Lower lobe of right lung (tissue), 2 donors: ENCODE measurements around the gene PTGER1. TPM values are rescaled to one million over a fixed set of nuclear protein-coding genes. Genes with fewer than 3 reads are reported as not detected.

Experiments
- ATAC-seq, 2 donors: fragments of 200-7000 bp; cut with Tn5 transposase; one replicate each; pipeline ENCODE4 v1.9.1; 2020 to 2022; ENCODE audit warnings: mild to moderate bottlenecking in 2 of 2, moderate library complexity in 2 of 2
- DNase-seq: peaks from one replicate; pipeline ENCODE4 v3.0.0-alpha.2; 2020
- H3K27ac ChIP-seq: fragments of 200-600 bp; one replicate; pipeline ENCODE4 v1.8.0; 2022
- H3K27me3 ChIP-seq: fragments of 200-600 bp; one replicate; pipeline ENCODE4 v1.8.0; 2022; ENCODE audit warnings: low read depth
- H3K36me3 ChIP-seq: fragments of 200-600 bp; one replicate; pipeline ENCODE4 v1.8.0; 2022; ENCODE audit warnings: mild to moderate bottlenecking
- H3K4me1 ChIP-seq: fragments of 200-600 bp; one replicate; pipeline ENCODE4 v1.8.0; 2022
- H3K4me3 ChIP-seq: fragments of 200-600 bp; one replicate; pipeline ENCODE4 v1.8.0; 2022; ENCODE audit warnings: mild to moderate bottlenecking
- H3K9me3 ChIP-seq: fragments of 200-600 bp; one replicate; pipeline ENCODE4 v1.8.0; 2022
- CTCF ChIP-seq: fragments of 200-600 bp; IDR thresholded peaks from one replicate; pipeline ENCODE4 v1.8.0; 2022; ENCODE audit warnings: antibody characterized with exemption, mild to moderate bottlenecking
- intact Hi-C: fragments of 100-400 bp; cut with DNase I; formaldehyde crosslinking; loops from one replicate; pipeline ENCODE4 v1.11.0; 2022
- total RNA-seq: library from RNA; stranded (reverse); fragmentation: NEBNext Ultra II Directional; extraction: Animal tissue kit (Norgen Biotek cat#: 25700); gene quantifications from one replicate; pipeline ENCODE4 v1.2.1, GENCODE V29; 2021
- donor health status: DM: no; HTN: yes; CAD: no; lungs with severe emphysema.

The PTGER1 gene
- total RNA-seq, 1 donor from 2014 or later, result 0.62 TPM

GRCh38 chr19:14496834-14497227 lies 21.7 kb upstream of the PTGER1 start:
- no peak for ATAC-seq
- DNase-seq, result no peak
- peak overlapping the region; percentile 85 for H3K4me3 ChIP-seq

GRCh38 chr19:14496029-14496833 lies 21.1 kb upstream of the PTGER1 start, which contains the start of gene GIPC1:
Gene GIPC1, minus strand, starts transcription at chr19:14496127. Its CDS starts 13,151 bp downstream, at chr19:14482976.
- Histone ChIP-seq H3K27ac (peak within 1 kb of the TSS; percentile 83), H3K4me1 (peaks cover 35% of the 10 kb centered on the region), H3K36me3 (peaks cover 10% of the 10 kb centered on the region), H3K27me3 (no peaks in the 10 kb centered on the region), H3K4me3 (peak within 1 kb of the TSS; percentile 85), H3K9me3 (no peaks in the 10 kb centered on the region)
- peak; percentile 95 to 98 for ATAC-seq
- TF ChIP-seq CTCF, result no peak
- peak; percentile 97 for DNase-seq
- intact Hi-C loops, result no loop called here

More at GRCh38 chr19:14496834-14497227, 21.7 kb upstream of the PTGER1 start:
- H3K36me3 ChIP-seq, result peaks cover 4% of the 10 kb centered on the region
- no peak for TF ChIP-seq CTCF
- intact Hi-C loops, result no loop called here
- H3K27ac ChIP-seq, result peak overlapping the region; percentile 83
- H3K4me1 ChIP-seq, result peaks cover 35% of the 10 kb centered on the region
- no peaks in the 10 kb centered on the region for H3K27me3 ChIP-seq
- H3K9me3 ChIP-seq, result no peaks in the 10 kb centered on the region

- intact Hi-C loops, result no loop called here
- Histone ChIP-seq H3K4me1 (peaks cover 35% of the 10 kb centered on the region), H3K4me3 (peak overlapping the region; percentile 85), H3K36me3 (peaks cover 15% of the 10 kb centered on the region), H3K9me3 (no peaks in the 10 kb centered on the region), H3K27me3 (no peaks in the 10 kb centered on the region), H3K27ac (peak overlapping the region; percentile 83)
- ATAC-seq (peak; percentile 0 to 2), DNase-seq (no peak)
- no peak for TF ChIP-seq CTCF
Measured at GRCh38 chr19:14495672-14496028, 20.5 kb upstream of the PTGER1 start.

- peak overlapping the region; percentile 83 for H3K27ac ChIP-seq
- intact Hi-C loops, result no loop called here
- H3K27me3 ChIP-seq, result no peaks in the 10 kb centered on the region
- H3K4me3 ChIP-seq, result peak overlapping the region; percentile 85
- H3K36me3 ChIP-seq, result peaks cover 18% of the 10 kb centered on the region
- TF ChIP-seq CTCF, result no peak
- peaks cover 35% of the 10 kb centered on the region for H3K4me1 ChIP-seq
- no peak for DNase-seq
- no peaks in the 10 kb centered on the region for H3K9me3 ChIP-seq
- ATAC-seq, result peak; percentile 2 to 10
Measured at GRCh38 chr19:14494910-14495671, 19.9 kb upstream of the PTGER1 start.

GRCh38 chr19:14494411-14494810 lies 19.3 kb upstream of the PTGER1 start:
- H3K4me3 ChIP-seq, result peak overlapping the region; percentile 85
- peaks cover 35% of the 10 kb centered on the region for H3K4me1 ChIP-seq
- DNase-seq, result no peak
- no peaks in the 10 kb centered on the region for H3K27me3 ChIP-seq
- ATAC-seq, result no peak
- H3K9me3 ChIP-seq, result no peaks in the 10 kb centered on the region
- peaks cover 24% of the 10 kb centered on the region for H3K36me3 ChIP-seq
- intact Hi-C loops, result no loop called here
- no peak for TF ChIP-seq CTCF
- peak overlapping the region; percentile 83 for H3K27ac ChIP-seq
